GM13977 (cell line): Measurements from ENCODE around the gene ZCCHC24.

Experiments
- DNase-seq: peaks from one replicate; pipeline ENCODE4 v3.0.0; 2012; ENCODE audit warnings: low spot score
- CTCF ChIP-seq: IDR thresholded peaks from 2 replicates; pipeline ENCODE4 v1.5.1; 2012; ENCODE audit warnings: mild to moderate bottlenecking, control low read depth; ENCODE audit not compliant: insufficient read depth; ENCODE audit errors: extremely low read depth, missing control alignments
- in situ Hi-C: fragments of 300-500 bp; cut with MboI; formaldehyde crosslinking; loops from one replicate; pipeline ENCODE4 v1.12.0; 2022; ENCODE audit warnings: low sequenced_read_pairs, low pct_unique_long_range_greater_than_20kb, mixed read lengths, inconsistent platforms; ENCODE audit not compliant: unreplicated experiment

ZCCHC24 gene

DNA sequence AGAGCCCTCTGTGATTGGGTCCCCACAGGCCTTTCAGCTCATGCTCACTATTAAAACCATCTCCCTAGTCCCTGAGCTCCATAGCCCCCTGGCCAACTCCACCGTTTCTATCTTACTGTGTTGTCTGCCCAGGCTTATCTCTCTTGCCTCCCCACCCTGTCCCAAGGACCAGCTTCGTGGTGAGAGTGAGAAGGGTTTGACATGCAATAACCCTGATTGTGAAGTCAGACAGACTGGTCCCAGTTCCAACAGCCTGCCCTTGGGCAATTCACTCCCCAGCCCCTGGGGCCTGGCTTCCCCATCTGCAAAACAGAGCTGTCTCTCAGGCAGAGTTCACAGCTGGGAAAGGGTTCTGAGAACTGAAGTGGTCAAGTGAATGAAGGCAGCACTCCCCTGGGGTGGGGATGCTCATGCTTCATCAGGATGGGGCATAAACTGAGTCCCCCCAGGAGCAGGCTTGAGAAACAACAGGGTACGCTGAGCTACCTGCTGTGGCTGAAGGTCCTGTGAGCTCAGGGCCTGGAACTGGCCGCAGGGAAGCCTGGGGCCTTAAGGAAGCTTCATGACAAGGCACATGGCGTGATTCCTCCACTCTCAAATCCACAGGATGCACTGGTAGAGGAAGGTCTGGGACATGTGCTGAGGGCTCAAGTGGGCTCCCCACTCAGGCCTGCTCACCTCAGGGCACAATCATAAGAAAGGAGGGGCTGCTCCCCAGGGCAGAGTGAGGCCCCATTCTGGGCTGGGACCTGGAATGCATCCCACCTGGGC is 100.0 kb downstream of the ZCCHC24 start:
- DNase-seq = no peak
- TF ChIP-seq CTCF = no peak
- in situ Hi-C loops = no loop called here

GRCh38 chr10:79344502-79345195 is 100.8 kb downstream of the ZCCHC24 start:
- DNase-seq = no peak
- no peak for TF ChIP-seq CTCF
- in situ Hi-C loops = no loop called here

DNA sequence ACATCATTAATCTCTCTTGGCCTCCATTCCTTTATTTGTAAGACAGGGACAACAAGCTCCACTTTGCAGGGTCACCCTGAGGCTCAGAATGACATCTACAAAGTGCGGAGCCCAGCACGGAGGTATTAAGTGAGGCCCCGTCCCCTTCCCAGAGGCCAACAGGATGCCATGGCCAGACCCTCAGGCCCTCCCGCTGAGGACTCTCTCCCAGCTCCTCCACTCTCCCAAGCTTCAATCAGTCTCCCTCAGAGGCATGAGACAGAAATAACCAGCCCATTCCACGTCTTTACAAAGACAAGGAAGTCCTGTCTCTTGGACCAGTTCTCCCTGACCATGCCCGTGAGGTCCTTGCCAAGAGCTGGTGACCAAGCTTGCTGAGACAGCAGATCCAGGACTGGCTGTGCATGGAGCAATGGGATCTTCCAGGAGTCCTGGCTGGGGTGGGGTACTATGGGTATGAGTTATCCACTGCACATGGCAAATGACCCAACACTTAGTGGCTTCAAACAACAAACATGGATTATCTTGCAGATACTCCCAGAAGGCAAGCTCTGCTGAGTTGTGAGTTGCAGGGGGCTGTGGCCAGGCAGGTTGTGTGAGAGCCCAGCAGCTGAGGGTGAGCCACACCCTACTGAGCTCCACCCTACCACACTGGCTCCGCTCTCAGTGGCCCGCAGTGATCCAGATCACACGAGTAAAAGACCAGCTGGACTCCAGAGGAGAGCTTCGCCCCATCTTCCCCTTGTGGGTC is 102.4 kb downstream of the ZCCHC24 start:
- in situ Hi-C loops = no loop called here
- DNase-seq = no peak
- no peak for TF ChIP-seq CTCF

DNA sequence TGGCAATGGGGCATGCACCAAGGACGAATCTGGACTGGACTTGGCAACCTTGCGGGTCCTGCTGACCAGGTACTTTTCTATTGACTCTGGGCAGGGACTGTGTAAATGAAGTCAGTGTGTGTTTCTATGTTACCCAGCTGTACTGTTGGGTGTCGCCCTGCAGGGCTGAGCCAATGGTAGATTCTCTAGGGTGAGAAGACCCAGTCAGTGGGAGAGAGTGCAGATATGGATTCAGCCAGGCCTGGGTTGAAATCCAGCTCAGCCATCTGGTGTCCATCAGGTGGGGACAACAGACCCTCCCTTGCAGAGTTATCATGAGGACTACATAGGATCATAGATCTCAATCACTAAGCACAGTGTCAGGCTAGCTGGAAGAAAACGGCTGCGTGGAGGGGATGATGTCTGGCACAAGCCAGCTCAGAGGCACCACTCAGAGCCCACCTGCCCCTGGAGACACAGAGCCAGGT is 103.1 kb downstream of the ZCCHC24 start:
- in situ Hi-C loops = no loop called here
- no peak for TF ChIP-seq CTCF
- no peak for DNase-seq

GRCh38 chr10:79340646-79341244 is 104.7 kb downstream of the ZCCHC24 start:
- in situ Hi-C loops = no loop called here
- no peak for DNase-seq

More at GRCh38 chr10:79340646-79341244, 104.7 kb downstream of the ZCCHC24 start:
- TF ChIP-seq CTCF = no peak
